Measurements from ENCODE around the gene CPO. TPM values are rescaled to one million over a fixed set of nuclear protein-coding genes. Genes with fewer than 3 reads are reported as not detected.

The CPO gene, protein sequence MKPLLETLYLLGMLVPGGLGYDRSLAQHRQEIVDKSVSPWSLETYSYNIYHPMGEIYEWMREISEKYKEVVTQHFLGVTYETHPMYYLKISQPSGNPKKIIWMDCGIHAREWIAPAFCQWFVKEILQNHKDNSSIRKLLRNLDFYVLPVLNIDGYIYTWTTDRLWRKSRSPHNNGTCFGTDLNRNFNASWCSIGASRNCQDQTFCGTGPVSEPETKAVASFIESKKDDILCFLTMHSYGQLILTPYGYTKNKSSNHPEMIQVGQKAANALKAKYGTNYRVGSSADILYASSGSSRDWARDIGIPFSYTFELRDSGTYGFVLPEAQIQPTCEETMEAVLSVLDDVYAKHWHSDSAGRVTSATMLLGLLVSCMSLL
- under 1 TPM; 0.32 to 0.83 (median 0.48) TPM for total RNA-seq

DNA sequence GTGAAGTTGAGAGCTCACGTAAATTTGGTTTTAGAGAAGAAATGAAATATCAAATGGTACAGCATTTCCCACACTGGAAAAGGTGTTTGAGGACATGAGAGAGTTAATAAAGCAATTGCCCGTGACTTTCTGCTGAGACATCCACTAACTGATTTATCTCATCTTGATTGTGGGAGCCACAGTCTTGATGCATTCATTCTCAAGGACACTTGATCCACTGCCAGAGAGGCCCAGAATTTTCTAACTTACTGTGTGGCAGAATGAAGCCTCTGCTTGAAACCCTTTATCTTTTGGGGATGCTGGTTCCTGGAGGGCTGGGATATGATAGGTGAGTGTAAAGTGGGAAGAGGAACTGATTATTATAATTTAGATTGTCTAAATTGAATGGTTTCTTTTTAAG, at the start of gene CPO:
Gene CPO, plus strand, starts transcription at position 179 of the 400 bp plus-strand sequence. Its CDS starts 82 bp downstream, at position 261.
- TF ChIP-seq POLR2AphosphoS5 (IDR thresholded peaks at IDR 0.05) = no peak
- TF ChIP-seq, protein P1, sequence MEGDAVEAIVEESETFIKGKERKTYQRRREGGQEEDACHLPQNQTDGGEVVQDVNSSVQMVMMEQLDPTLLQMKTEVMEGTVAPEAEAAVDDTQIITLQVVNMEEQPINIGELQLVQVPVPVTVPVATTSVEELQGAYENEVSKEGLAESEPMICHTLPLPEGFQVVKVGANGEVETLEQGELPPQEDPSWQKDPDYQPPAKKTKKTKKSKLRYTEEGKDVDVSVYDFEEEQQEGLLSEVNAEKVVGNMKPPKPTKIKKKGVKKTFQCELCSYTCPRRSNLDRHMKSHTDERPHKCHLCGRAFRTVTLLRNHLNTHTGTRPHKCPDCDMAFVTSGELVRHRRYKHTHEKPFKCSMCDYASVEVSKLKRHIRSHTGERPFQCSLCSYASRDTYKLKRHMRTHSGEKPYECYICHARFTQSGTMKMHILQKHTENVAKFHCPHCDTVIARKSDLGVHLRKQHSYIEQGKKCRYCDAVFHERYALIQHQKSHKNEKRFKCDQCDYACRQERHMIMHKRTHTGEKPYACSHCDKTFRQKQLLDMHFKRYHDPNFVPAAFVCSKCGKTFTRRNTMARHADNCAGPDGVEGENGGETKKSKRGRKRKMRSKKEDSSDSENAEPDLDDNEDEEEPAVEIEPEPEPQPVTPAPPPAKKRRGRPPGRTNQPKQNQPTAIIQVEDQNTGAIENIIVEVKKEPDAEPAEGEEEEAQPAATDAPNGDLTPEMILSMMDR (IDR thresholded peaks at IDR 0.05) = no peak
- TF ChIP-seq EP300 (IDR thresholded peaks at IDR 0.05) = no peak
- TF ChIP-seq POLR2A (IDR thresholded peaks at IDR 0.05; ENCODE audit: low read depth) = no peak
- no peak for DNase-seq (ENCODE audit: extremely low spot score)
- Histone ChIP-seq H3K27ac (replicated peaks in 1 of 4) (no peak within 1 kb of the TSS), H3K4me3 (no peak within 1 kb of the TSS), H3K9me3 (no peaks in the 10 kb centered on the region), H3K36me3 (no peaks in the 10 kb centered on the region), H3K27me3 (no peaks in the 10 kb centered on the region), H3K4me1 (peaks cover 0 to 3% (median 2%) of the 10 kb centered on the region in 4 donors)
- intact Hi-C loops (cut with DNase I) = no loop called here
- 77% methylated on average over 2 of the region's 2 CpGs for WGBS

DNA sequence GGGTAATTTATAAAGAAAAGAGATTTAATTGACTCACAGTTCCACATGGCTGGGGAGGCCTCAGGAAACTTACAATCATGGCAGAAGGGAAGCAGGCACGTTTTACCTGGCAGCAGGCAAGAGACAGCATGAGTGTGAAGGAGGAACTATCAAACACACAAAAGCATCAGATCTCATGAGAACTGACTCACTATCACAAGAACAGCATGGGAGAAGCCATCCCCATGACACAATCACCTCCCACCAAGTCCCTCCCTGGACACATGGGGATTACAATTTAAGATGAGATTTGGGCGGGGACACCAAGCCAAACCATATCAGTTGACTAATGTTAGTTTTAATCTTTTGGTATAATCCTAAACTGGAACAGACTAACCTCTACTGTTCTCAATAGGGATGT, 49.1 kb upstream of the CPO start:
- no peak for DNase-seq (ENCODE audit: extremely low spot score)
- no peak overlapping the region for H3K27ac ChIP-seq (replicated peaks in 1 of 4)
- H3K4me3 ChIP-seq = no peak overlapping the region
- intact Hi-C loops (cut with DNase I) = no loop called here
- no peak for TF ChIP-seq POLR2AphosphoS5 (IDR thresholded peaks at IDR 0.05)
- no peak for TF ChIP-seq EP300 (IDR thresholded peaks at IDR 0.05)
- no peak for TF ChIP-seq POLR2A (IDR thresholded peaks at IDR 0.05; ENCODE audit: low read depth)
- TF ChIP-seq, protein P1 (IDR thresholded peaks at IDR 0.05) = no peak
- H3K4me1 ChIP-seq = no peaks in the 10 kb centered on the region
- H3K36me3 ChIP-seq = no peaks in the 10 kb centered on the region
- H3K27me3 ChIP-seq = no peaks in the 10 kb centered on the region
- WGBS = 66% methylated on average over 2 of the region's 2 CpGs
- H3K9me3 ChIP-seq = no peaks in the 10 kb centered on the region

DNA sequence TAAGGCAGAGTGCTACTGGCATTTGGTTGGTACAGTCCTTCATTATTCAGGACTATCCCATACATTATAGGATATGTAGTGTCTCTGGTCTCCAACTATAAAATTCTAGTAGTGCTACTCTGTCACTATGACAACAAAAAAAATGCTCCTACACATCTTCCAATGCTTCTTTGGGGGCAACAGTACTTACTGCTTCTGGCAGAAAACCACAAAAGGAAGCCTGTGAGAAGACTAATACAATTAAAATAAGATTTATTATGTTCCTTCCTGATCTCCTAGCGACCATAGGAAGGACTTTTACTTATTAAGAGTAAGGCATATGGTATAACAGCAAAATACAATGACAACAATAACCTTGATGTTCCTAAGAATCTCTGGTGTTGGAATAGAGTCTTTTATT, 48.4 kb upstream of the CPO start:
- intact Hi-C loops (cut with DNase I) = no loop called here
- Histone ChIP-seq H3K4me1 (no peaks in the 10 kb centered on the region), H3K4me3 (no peak overlapping the region), H3K9me3 (no peaks in the 10 kb centered on the region), H3K36me3 (no peaks in the 10 kb centered on the region), H3K27me3 (no peaks in the 10 kb centered on the region), H3K27ac (replicated peaks in 1 of 4) (no peak overlapping the region)
- DNase-seq (ENCODE audit: extremely low spot score) = no peak
- no peak for TF ChIP-seq POLR2A (IDR thresholded peaks at IDR 0.05; ENCODE audit: low read depth)
- TF ChIP-seq POLR2AphosphoS5 (IDR thresholded peaks at IDR 0.05) = no peak
- no peak for TF ChIP-seq EP300 (IDR thresholded peaks at IDR 0.05)
- TF ChIP-seq, protein P1 (IDR thresholded peaks at IDR 0.05) = no peak
- WGBS = 39% methylated on average over 1 of the region's 1 CpG

DNA sequence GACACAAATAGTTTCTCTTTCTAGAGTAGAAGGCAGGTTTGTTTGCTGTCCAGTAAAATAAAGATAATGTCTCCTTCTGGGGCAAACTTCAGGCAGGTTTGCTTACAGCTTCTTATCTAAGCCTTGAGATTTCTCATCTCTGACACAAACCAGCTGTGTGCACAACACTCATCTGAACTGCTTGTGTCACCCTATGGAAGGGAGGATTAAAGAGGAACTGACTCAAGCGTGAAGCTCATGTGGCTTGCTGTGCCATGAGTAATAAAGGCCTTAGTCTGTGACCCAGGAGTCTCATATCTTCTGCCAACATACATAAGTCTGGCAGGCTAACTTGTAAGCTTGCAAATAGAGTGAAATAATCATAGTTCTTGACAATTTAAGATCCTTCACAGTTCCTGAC, 24.2 kb upstream of the CPO start:
- Histone ChIP-seq H3K4me3 (no peak overlapping the region), H3K4me1 (no peaks in the 10 kb centered on the region), H3K9me3 (no peaks in the 10 kb centered on the region), H3K27ac (replicated peaks in 1 of 4) (no peak overlapping the region), H3K27me3 (no peaks in the 10 kb centered on the region), H3K36me3 (no peaks in the 10 kb centered on the region)
- DNase-seq (ENCODE audit: extremely low spot score) = no peak
- intact Hi-C loops (cut with DNase I) = no loop called here
- 8% methylated on average over 1 of the region's 1 CpG for WGBS
- TF ChIP-seq POLR2AphosphoS5 (IDR thresholded peaks at IDR 0.05) (no peak), EP300 (IDR thresholded peaks at IDR 0.05) (no peak), POLR2A (IDR thresholded peaks at IDR 0.05; ENCODE audit: low read depth) (no peak)
- TF ChIP-seq, protein P1 (IDR thresholded peaks at IDR 0.05) = no peak

Data from esophagus muscularis mucosa (tissue), 4 donors.